ENCODE data around the gene MFRP. TPM values are rescaled to one million over a fixed set of nuclear protein-coding genes. Genes with fewer than 3 reads are reported as not detected.

Gene MFRP
- total RNA-seq, 1 experiment from 2014 or later = not detected

- ATAC-seq (no peak), DNase-seq (no peak)
- ChIA-PET CTCF (no interaction called here), POLR2A (ENCODE audit: unreplicated experiment) (interaction anchor here (0.6 kb wide), 1 partner anchor 31 kb away, joined by 3 read pairs; no protein-coding TSS in a partner anchor)
- no peak overlapping the region for H2AFZ ChIP-seq (ENCODE audit: low read length)
- H3K9ac ChIP-seq (ENCODE audit: low read length) = no peak overlapping the region
- no TSS peak for BruUV-seq (replicated peaks)
- H3K9me2 ChIP-seq (replicated peaks; ENCODE audit: low read length) = no peaks in the 10 kb centered on the region
- no peaks in the 10 kb centered on the region for H3K9me3 ChIP-seq (ENCODE audit: low read length)
- no peak overlapping the region for H3K4me3 ChIP-seq (ENCODE audit: low read length)
- H3K79me2 ChIP-seq (ENCODE audit: low read length) = no peaks in the 10 kb centered on the region
- TF ChIP-seq CTCF (conservative IDR thresholded peaks at IDR 0.05; ENCODE audit: low read depth, low read length) (no peak), EZH2 (IDR thresholded peaks at IDR 0.05; ENCODE audit: low read length, unreplicated experiment) (no peak)
- H3K4me1 ChIP-seq (ENCODE audit: insufficient read depth, low read length) = peaks cover 16% of the 10 kb centered on the region
- H3F3A ChIP-seq (ENCODE audit: low read length, unreplicated experiment) = no peaks in the 10 kb centered on the region
- 0 out of 2 replicates have a peak overlapping the region, but pooled peaks have one; percentile 34 for H3K4me2 ChIP-seq (ENCODE audit: low read length)
- intact Hi-C loops (cut with micrococcal nuclease) = no loop called here
- H3K36me3 ChIP-seq (ENCODE audit: low read depth, low read length) = no peaks in the 10 kb centered on the region
- H3K27me3 ChIP-seq (ENCODE audit: low read length) = no peaks in the 10 kb centered on the region
- H4K20me1 ChIP-seq (ENCODE audit: low read length) = no peaks in the 10 kb centered on the region
- no peak overlapping the region for H3K27ac ChIP-seq (ENCODE audit: low read length)
These were observed 22.8 kb upstream of the MFRP start for GRCh38 chr11:119369132-119369925.

- DNase-seq (peak; percentile 46), ATAC-seq (peak; percentile 46)
- no peaks in the 10 kb centered on the region for H3K9me2 ChIP-seq (replicated peaks; ENCODE audit: low read length)
- CTCF ChIA-PET = interaction anchor here (0.5 to 0.8 kb wide), 2 partner anchors 13 to 30 kb away, joined by 3 read pairs; no protein-coding TSS in a partner anchor
- H3K4me2 ChIP-seq (ENCODE audit: low read length) = peak overlapping the region; percentile 34; the same call in 1 of the 2 replicates
- peaks cover 16% of the 10 kb centered on the region for H3K4me1 ChIP-seq (ENCODE audit: insufficient read depth, low read length)
- no peak overlapping the region for H3K9ac ChIP-seq (ENCODE audit: low read length)
- POLR2A ChIA-PET (ENCODE audit: unreplicated experiment) = interaction anchor here (0.5 to 0.6 kb wide), 2 partner anchors 30 to 753 kb away, joined by 3 to 4 read pairs; no protein-coding TSS in a partner anchor
- H3K79me2 ChIP-seq (ENCODE audit: low read length) = no peaks in the 10 kb centered on the region
- intact Hi-C loops (cut with micrococcal nuclease) = no loop called here
- H3F3A ChIP-seq (ENCODE audit: low read length, unreplicated experiment) = no peaks in the 10 kb centered on the region
- no peak overlapping the region for H3K4me3 ChIP-seq (ENCODE audit: low read length)
- H3K9me3 ChIP-seq (ENCODE audit: low read length) = no peaks in the 10 kb centered on the region
- TF ChIP-seq CTCF (conservative IDR thresholded peaks at IDR 0.05; ENCODE audit: low read depth, low read length) (no peak), EZH2phosphoT487 (IDR thresholded peaks at IDR 0.05; ENCODE audit: borderline replicate concordance, low read length) (no peak), EZH2 (IDR thresholded peaks at IDR 0.05; ENCODE audit: low read length, unreplicated experiment) (no peak)
- no peak overlapping the region for H3K27ac ChIP-seq (ENCODE audit: low read length)
- no peaks in the 10 kb centered on the region for H3K27me3 ChIP-seq (ENCODE audit: low read length)
- H4K20me1 ChIP-seq (ENCODE audit: low read length) = no peaks in the 10 kb centered on the region
- no peaks in the 10 kb centered on the region for H3K36me3 ChIP-seq (ENCODE audit: low read depth, low read length)
- BruUV-seq (replicated peaks) = no TSS peak
- no peak overlapping the region for H2AFZ ChIP-seq (ENCODE audit: low read length)
These were observed 21.9 kb upstream of the MFRP start for GRCh38 chr11:119368121-119369034.
